Sigmoid colon (tissue), 7 donors: ENCODE data around the gene REEP2. TPM values are rescaled to one million over a fixed set of nuclear protein-coding genes. Genes with fewer than 3 reads are reported as not detected.
A peak's percentile ranks its signal among the peaks of the same experiment; 100 is the strongest.

Source experiments
- DNase-seq: peaks from one replicate; pipeline ENCODE4 v3.0.0-alpha.2; 2019
- H3K27ac ChIP-seq, 4 donors: fragments of 200-600 bp; sonication (generic); one replicate each; pipeline ENCODE4 v1.5.1; 2016 to 2019; ENCODE audit warnings: mild to moderate bottlenecking in 1 of 4
- H3K27me3 ChIP-seq, 3 donors: fragments of 200-600 bp; sonication (generic); one replicate each; pipeline ENCODE4 v1.5.1; 2019; ENCODE audit warnings: mild to moderate bottlenecking in 1 of 3
- H3K36me3 ChIP-seq, 4 donors: fragments of 200-600 bp; sonication (generic); one replicate each; pipeline ENCODE4 v1.5.1; 2016 to 2019
- H3K4me1 ChIP-seq, 4 donors: fragments of 200-600 bp; sonication (generic); one replicate each; pipeline ENCODE4 v1.5.1; 2017 to 2019
- H3K4me3 ChIP-seq, 4 donors: fragments of 200-600 bp; sonication (generic); one replicate each; pipeline ENCODE4 v1.5.1; 2017 to 2019; ENCODE audit warnings: mild to moderate bottlenecking in 2 of 4, moderate library complexity in 1 of 4
- H3K9me3 ChIP-seq, 4 donors: fragments of 200-600 bp in 3 of 4; sonication (generic) in 3 of 4; one replicate each; pipeline versions ENCODE4 v1.5.1 to v1.6.1; 2013 to 2019
- CTCF ChIP-seq, 4 experiments: fragments of 450-650 bp in 3 of 4; fragments of 200-600 bp in 1 of 4; IDR thresholded peaks; one replicate each; pipeline ENCODE4 v1.5.1; 2016 to 2019; ENCODE audit warnings: antibody characterized with exemption in 4 of 4, mild to moderate bottlenecking in 3 of 4, moderate library complexity in 2 of 4
- EP300 ChIP-seq, 4 donors: sonication (generic); formaldehyde crosslinking; IDR thresholded peaks; one replicate each; pipeline ENCODE4 v1.6.1; 2017; ENCODE audit warnings: antibody characterized with exemption in 4 of 4
- POLR2A ChIP-seq, 2 donors: fragments of 450-650 bp; IDR thresholded peaks; one replicate each; pipeline ENCODE4 v1.6.1; 2016; ENCODE audit warnings: antibody characterized with exemption in 2 of 2, mild to moderate bottlenecking in 2 of 2, moderate library complexity in 2 of 2
- POLR2AphosphoS5 ChIP-seq, 4 donors: sonication (generic); formaldehyde crosslinking; IDR thresholded peaks; one replicate each; pipeline ENCODE4 v1.6.1; 2017; ENCODE audit warnings: antibody characterized with exemption in 4 of 4
- WGBS, 2 donors: extraction: QIAGEN DNeasy Blood & Tissue Kit; methylation state at CpG; one replicate each; pipeline ENCODE4 v1.1.7; 2013; 5-methylcytosine and 5-hydroxymethylcytosine counted together
- intact Hi-C: fragments of 100-400 bp; cut with DNase I; formaldehyde crosslinking; loops from one replicate; pipeline ENCODE4 v1.15.1; 2023
- polyA plus RNA-seq, 3 donors: library from polyadenylated mRNA; stranded (reverse); fragments of 200-250 nt; gene quantifications; one replicate each; pipeline ENCODE4 v1.2.3, GENCODE V29; 2013
- small RNA-seq, 3 donors: library from RNA; depleted of rRNA; stranded (forward); fragments of <200 nt; gene quantifications; one replicate each; pipeline ENCODE3, GENCODE V24; 2016
- total RNA-seq, 4 donors: library from RNA; depleted of rRNA; stranded (reverse); fragments of >200 nt; gene quantifications; one replicate each; pipeline ENCODE4 v1.1.0, GENCODE V29; 2016
- donor health status: healthy with polysubstance abuse.
- donor health status: Bipolar disorder and iron deficiency.
- donor health status: healthy.

The REEP2 gene
- total and polyA plus RNA-seq, 7 donors, result 0.92 to 24.6 (median 7.7) TPM

GRCh38 chr5:138492560-138493045, 53.7 kb downstream of the REEP2 start:
- peak overlapping the region; percentile 47 to 59 (median 58) for H3K4me3 ChIP-seq
- no peaks in the 10 kb centered on the region for H3K36me3 ChIP-seq
- WGBS, 2 donors, result 22 to 49% methylated on average over 10 of the region's 10 CpGs
- no peak for TF ChIP-seq CTCF (IDR thresholded peaks at IDR 0.05)
- intact Hi-C loops, result loop anchor here (1.0 kb wide), 1 partner anchor 28 kb away; no protein-coding TSS in a partner anchor
- H3K27me3 ChIP-seq, result peaks cover 0 to 21% (median 6%) of the 10 kb centered on the region in 3 donors
- H3K4me1 ChIP-seq, result peaks cover 0 to 21% (median 19%) of the 10 kb centered on the region in 4 donors
- DNase-seq, result no peak
- no peaks in the 10 kb centered on the region for H3K9me3 ChIP-seq
- H3K27ac ChIP-seq, result peak overlapping the region; percentile 74 to 80 (median 74)

- Histone ChIP-seq H3K4me3 (no peak overlapping the region), H3K9me3 (no peaks in the 10 kb centered on the region), H3K27ac (no peak overlapping the region), H3K4me1 (peaks cover 0 to 21% (median 19%) of the 10 kb centered on the region in 4 donors), H3K27me3 (peaks cover 0 to 6% (median 0%) of the 10 kb centered on the region in 3 donors), H3K36me3 (no peaks in the 10 kb centered on the region)
- WGBS, 2 donors, result 71 to 87% methylated on average over 7 of the region's 7 CpGs
- TF ChIP-seq CTCF (IDR thresholded peaks at IDR 0.05), result no peak
- TF ChIP-seq POLR2AphosphoS5 (IDR thresholded peaks at IDR 0.05), result no peak
- TF ChIP-seq EP300 (IDR thresholded peaks at IDR 0.05), result no peak
- no peak for TF ChIP-seq POLR2A (IDR thresholded peaks at IDR 0.05)
- DNase-seq, result no peak
- intact Hi-C loops, result no loop called here
These were observed 56.5 kb downstream of the REEP2 start for GRCh38 chr5:138495351-138495750.

Small RNAs within 50 kb of the gene (small RNA-seq; reads per million reads assigned to genes)
- 0 reads per million in 3 donors for gene AC113403.1

Other genes with a start within 250 kb of the REEP2 start
- gene CDC23, start 225.7 kb upstream of the REEP2 start, total RNA-seq, result 10 to 100 TPM; 17.2 to 33.1 (median 19.7) TPM
- gene CDC23, start 225.7 kb upstream of the REEP2 start, polyA plus RNA-seq, result 10 to 100 TPM in 1 of 3 donors, 1 to 10 TPM in 2; 7.8 to 15.2 (median 9.5) TPM
- gene GFRA3, start 164.4 kb upstream of the REEP2 start, total RNA-seq, result 1 to 10 TPM in 2 of 4 donors, under 1 TPM in 2; 0.49 to 3.9 (median 1.3) TPM
- under 1 TPM in 2 of 3 donors, not detected in 1; 0.69 to 0.73 TPM for gene GFRA3, start 164.4 kb upstream of the REEP2 start, polyA plus RNA-seq
- gene CDC25C, start 107.3 kb upstream of the REEP2 start, total RNA-seq, result under 1 TPM in 1 of 4 donors, not detected in 3; 0.27 TPM
- gene CDC25C, start 107.3 kb upstream of the REEP2 start, polyA plus RNA-seq, result 1 to 10 TPM in 2 of 3 donors, under 1 TPM in 1; 0.60 to 5.9 (median 2.8) TPM
- gene FAM53C, start 100.8 kb upstream of the REEP2 start, total RNA-seq, result 10 to 100 TPM; 26.8 to 28.5 (median 27.7) TPM
- gene FAM53C, start 100.8 kb upstream of the REEP2 start, polyA plus RNA-seq, result 10 to 100 TPM in 2 of 3 donors, 1 to 10 TPM in 1; 6.0 to 12.8 (median 10.6) TPM
- gene KDM3B, start 86.4 kb upstream of the REEP2 start, total RNA-seq, result 10 to 100 TPM; 54.8 to 69.6 (median 55.8) TPM
- 10 to 100 TPM; 16.2 to 32.2 (median 17.8) TPM for gene KDM3B, start 86.4 kb upstream of the REEP2 start, polyA plus RNA-seq
- 100 to 1,000 TPM in 1 of 4 donors, 10 to 100 TPM in 3; 18.5 to 146 (median 62.0) TPM for gene EGR1, start 26.4 kb downstream of the REEP2 start, total RNA-seq
- 10 to 100 TPM; 17.6 to 85.0 (median 69.1) TPM for gene EGR1, start 26.4 kb downstream of the REEP2 start, polyA plus RNA-seq
- 100 to 1,000 TPM in 2 of 4 donors, 10 to 100 TPM in 2; 67.0 to 117 (median 106) TPM for gene ETF1, start 104.2 kb downstream of the REEP2 start, total RNA-seq
- gene ETF1, start 104.2 kb downstream of the REEP2 start, polyA plus RNA-seq, result 10 to 100 TPM; 49.9 to 62.0 (median 58.4) TPM
- 100 to 1,000 TPM; 148 to 244 (median 192) TPM for gene HSPA9, start 136.3 kb downstream of the REEP2 start, total RNA-seq
- 100 to 1,000 TPM in 2 of 3 donors, 10 to 100 TPM in 1; 75.1 to 136 (median 101) TPM for gene HSPA9, start 136.3 kb downstream of the REEP2 start, polyA plus RNA-seq